ENCODE results near the gene UBE2S.

UBE2S gene

GRCh38 chr19:55372316-55373081, 35.1 kb downstream of the UBE2S start:
- H3K9ac ChIP-seq, result no peak overlapping the region
- H3K4me2 ChIP-seq, result no peak overlapping the region
- no peaks in the 10 kb centered on the region for H3K36me3 ChIP-seq (ENCODE audit: insufficient read depth)
- H3K27ac ChIP-seq, result no peak overlapping the region
- H3K27me3 ChIP-seq (ENCODE audit: insufficient read depth, low read depth), result peaks cover 52% of the 10 kb centered on the region
- no peaks in the 10 kb centered on the region for H4K20me1 ChIP-seq (ENCODE audit: insufficient read depth)
- H2AFZ ChIP-seq (ENCODE audit: low read depth), result no peak overlapping the region
- TF ChIP-seq CTCF (conservative IDR thresholded peaks at IDR 0.05; ENCODE audit: low read depth, low read length), result no peak
- no peak overlapping the region for H3K4me3 ChIP-seq (IDR thresholded peaks at IDR 0.05; ENCODE audit: insufficient read depth, low read depth, low read length)
- peaks cover 10% of the 10 kb centered on the region for H3K4me1 ChIP-seq (ENCODE audit: low read depth, poor library complexity, severe bottlenecking)
- no peaks in the 10 kb centered on the region for H3K79me2 ChIP-seq (ENCODE audit: insufficient read depth, low read depth)

- H3K36me3 ChIP-seq (ENCODE audit: insufficient read depth), result no peaks in the 10 kb centered on the region
- no peak for TF ChIP-seq CTCF (conservative IDR thresholded peaks at IDR 0.05; ENCODE audit: low read depth, low read length)
- H3K27me3 ChIP-seq (ENCODE audit: insufficient read depth, low read depth), result peaks cover 62% of the 10 kb centered on the region
- H3K79me2 ChIP-seq (ENCODE audit: insufficient read depth, low read depth), result no peaks in the 10 kb centered on the region
- no peak within 1 kb of the TSS for H3K4me3 ChIP-seq (IDR thresholded peaks at IDR 0.05; ENCODE audit: insufficient read depth, low read depth, low read length)
- H3K27ac ChIP-seq, result no peak within 1 kb of the TSS
- no peaks in the 10 kb centered on the region for H4K20me1 ChIP-seq (ENCODE audit: insufficient read depth)
- no peak within 1 kb of the TSS for H3K9ac ChIP-seq
- no peak within 1 kb of the TSS for H3K4me2 ChIP-seq
- H3K4me1 ChIP-seq (ENCODE audit: low read depth, poor library complexity, severe bottlenecking), result peaks cover 2% of the 10 kb centered on the region
- no peak within 1 kb of the TSS for H2AFZ ChIP-seq (ENCODE audit: low read depth)
Observed at GRCh38 chr19:55370305-55370988, 37.1 kb downstream of the UBE2S start, which contains the start of gene IL11. Gene IL11, minus strand, starts transcription at chr19:55370463. Its CDS starts 153 bp downstream, at chr19:55370310.

GRCh38 chr19:55369653-55370304, 37.8 kb downstream of the UBE2S start:
- Histone ChIP-seq H2AFZ (ENCODE audit: low read depth) (no peak overlapping the region), H3K27ac (no peak overlapping the region)
- TF ChIP-seq CTCF (conservative IDR thresholded peaks at IDR 0.05; ENCODE audit: low read depth, low read length), result no peak

GRCh38 chr19:55368701-55369563, 38.7 kb downstream of the UBE2S start:
- H2AFZ ChIP-seq (ENCODE audit: low read depth), result no peak overlapping the region
- peaks cover 71% of the 10 kb centered on the region for H3K27me3 ChIP-seq (ENCODE audit: insufficient read depth, low read depth)

More at GRCh38 chr19:55369653-55370304, 37.8 kb downstream of the UBE2S start:
- Histone ChIP-seq H3K4me2 (no peak overlapping the region), H3K36me3 (ENCODE audit: insufficient read depth) (no peaks in the 10 kb centered on the region), H3K27me3 (ENCODE audit: insufficient read depth, low read depth) (peaks cover 66% of the 10 kb centered on the region), H4K20me1 (ENCODE audit: insufficient read depth) (no peaks in the 10 kb centered on the region), H3K4me1 (ENCODE audit: low read depth, poor library complexity, severe bottlenecking) (no peaks in the 10 kb centered on the region), H3K4me3 (IDR thresholded peaks at IDR 0.05; ENCODE audit: insufficient read depth, low read depth, low read length) (no peak overlapping the region), H3K79me2 (ENCODE audit: insufficient read depth, low read depth) (no peaks in the 10 kb centered on the region), H3K9ac (no peak overlapping the region)

More at GRCh38 chr19:55368701-55369563, 38.7 kb downstream of the UBE2S start:
- no peak for TF ChIP-seq CTCF (conservative IDR thresholded peaks at IDR 0.05; ENCODE audit: low read depth, low read length)
- H3K36me3 ChIP-seq (ENCODE audit: insufficient read depth), result no peaks in the 10 kb centered on the region
- H3K4me3 ChIP-seq (IDR thresholded peaks at IDR 0.05; ENCODE audit: insufficient read depth, low read depth, low read length), result no peak overlapping the region
- no peaks in the 10 kb centered on the region for H4K20me1 ChIP-seq (ENCODE audit: insufficient read depth)
- no peak overlapping the region for H3K9ac ChIP-seq
- H3K27ac ChIP-seq, result no peak overlapping the region
- H3K79me2 ChIP-seq (ENCODE audit: insufficient read depth, low read depth), result no peaks in the 10 kb centered on the region
- H3K4me1 ChIP-seq (ENCODE audit: low read depth, poor library complexity, severe bottlenecking), result no peaks in the 10 kb centered on the region
- no peak overlapping the region for H3K4me2 ChIP-seq

Data from KMS-11 (cell line).